ENCODE data around the gene ZNF333.

DNA sequence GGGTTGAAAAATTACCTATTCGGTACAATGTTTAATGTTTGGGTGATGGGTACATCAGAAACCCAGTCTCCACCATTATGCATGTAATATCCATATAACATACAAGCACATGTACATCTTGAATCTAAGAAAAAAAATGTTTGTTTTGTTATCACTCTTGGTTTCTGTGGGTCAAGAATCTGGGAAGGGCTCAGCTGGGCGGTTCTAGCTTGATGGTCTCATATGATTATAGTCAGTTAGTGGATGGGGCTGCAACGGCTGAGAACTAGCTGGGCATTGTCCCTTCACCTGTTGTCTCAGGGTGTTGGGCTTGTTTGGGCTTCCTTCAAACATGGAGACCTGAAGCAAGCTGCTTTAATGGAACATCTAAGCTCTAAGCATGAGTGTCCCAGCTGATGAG is 19.9 kb upstream of the ZNF333 start:
- no peak for TF ChIP-seq POLR2AphosphoS5 (IDR thresholded peaks at IDR 0.05)
- TF ChIP-seq, protein P1, sequence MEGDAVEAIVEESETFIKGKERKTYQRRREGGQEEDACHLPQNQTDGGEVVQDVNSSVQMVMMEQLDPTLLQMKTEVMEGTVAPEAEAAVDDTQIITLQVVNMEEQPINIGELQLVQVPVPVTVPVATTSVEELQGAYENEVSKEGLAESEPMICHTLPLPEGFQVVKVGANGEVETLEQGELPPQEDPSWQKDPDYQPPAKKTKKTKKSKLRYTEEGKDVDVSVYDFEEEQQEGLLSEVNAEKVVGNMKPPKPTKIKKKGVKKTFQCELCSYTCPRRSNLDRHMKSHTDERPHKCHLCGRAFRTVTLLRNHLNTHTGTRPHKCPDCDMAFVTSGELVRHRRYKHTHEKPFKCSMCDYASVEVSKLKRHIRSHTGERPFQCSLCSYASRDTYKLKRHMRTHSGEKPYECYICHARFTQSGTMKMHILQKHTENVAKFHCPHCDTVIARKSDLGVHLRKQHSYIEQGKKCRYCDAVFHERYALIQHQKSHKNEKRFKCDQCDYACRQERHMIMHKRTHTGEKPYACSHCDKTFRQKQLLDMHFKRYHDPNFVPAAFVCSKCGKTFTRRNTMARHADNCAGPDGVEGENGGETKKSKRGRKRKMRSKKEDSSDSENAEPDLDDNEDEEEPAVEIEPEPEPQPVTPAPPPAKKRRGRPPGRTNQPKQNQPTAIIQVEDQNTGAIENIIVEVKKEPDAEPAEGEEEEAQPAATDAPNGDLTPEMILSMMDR (IDR thresholded peaks at IDR 0.05), result no peak
- no peak for TF ChIP-seq POLR2A (IDR thresholded peaks at IDR 0.05)

Data from prostate gland (tissue), 2 donors.